Right lobe of liver (tissue), 4 donors: ENCODE data around the gene EVA1A.

Experiments used
- POLR2A ChIP-seq: fragments of 450-650 bp; IDR thresholded peaks from one replicate; pipeline ENCODE4 v1.6.1; 2017; ENCODE audit warnings: antibody characterized with exemption, mild to moderate bottlenecking
- TF ChIP-seq, protein P1 (sequence below), 4 donors: fragments of 200-600 bp in 3 of 4; fragments of 450-650 bp in 1 of 4; IDR thresholded peaks; one replicate each; pipeline versions ENCODE4 v1.5.1 to v1.8.0; 2016 to 2022; ENCODE audit warnings: antibody characterized with exemption in 4 of 4, mild to moderate bottlenecking in 2 of 4
- donor health status: DM: no; HTN: no; CAD: no.
- donor health status: DM: no; HTN: no; CAD: no.
- donor health status: DM: no; HTN: yes; CAD: no.

DNA sequence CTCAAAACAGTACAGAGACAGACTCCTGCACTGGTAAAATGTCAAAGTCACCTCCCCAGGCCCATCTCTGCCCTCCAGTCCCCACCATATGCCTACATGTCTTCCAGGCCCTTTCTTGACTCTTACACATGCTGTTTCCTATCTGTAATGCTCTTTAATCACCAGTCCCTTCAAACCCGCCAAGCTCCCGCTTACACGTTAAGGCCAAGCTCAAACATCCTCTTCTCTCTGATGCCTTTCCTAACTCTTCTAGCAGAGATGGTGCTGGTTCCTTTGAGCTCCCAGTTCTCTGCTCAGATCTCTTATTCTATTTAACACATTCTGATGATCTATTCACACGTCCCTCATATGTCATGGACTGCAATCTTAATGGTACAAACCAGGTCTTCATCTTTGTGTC lies 5.0 kb downstream of the EVA1A start:
- TF ChIP-seq, protein P1, sequence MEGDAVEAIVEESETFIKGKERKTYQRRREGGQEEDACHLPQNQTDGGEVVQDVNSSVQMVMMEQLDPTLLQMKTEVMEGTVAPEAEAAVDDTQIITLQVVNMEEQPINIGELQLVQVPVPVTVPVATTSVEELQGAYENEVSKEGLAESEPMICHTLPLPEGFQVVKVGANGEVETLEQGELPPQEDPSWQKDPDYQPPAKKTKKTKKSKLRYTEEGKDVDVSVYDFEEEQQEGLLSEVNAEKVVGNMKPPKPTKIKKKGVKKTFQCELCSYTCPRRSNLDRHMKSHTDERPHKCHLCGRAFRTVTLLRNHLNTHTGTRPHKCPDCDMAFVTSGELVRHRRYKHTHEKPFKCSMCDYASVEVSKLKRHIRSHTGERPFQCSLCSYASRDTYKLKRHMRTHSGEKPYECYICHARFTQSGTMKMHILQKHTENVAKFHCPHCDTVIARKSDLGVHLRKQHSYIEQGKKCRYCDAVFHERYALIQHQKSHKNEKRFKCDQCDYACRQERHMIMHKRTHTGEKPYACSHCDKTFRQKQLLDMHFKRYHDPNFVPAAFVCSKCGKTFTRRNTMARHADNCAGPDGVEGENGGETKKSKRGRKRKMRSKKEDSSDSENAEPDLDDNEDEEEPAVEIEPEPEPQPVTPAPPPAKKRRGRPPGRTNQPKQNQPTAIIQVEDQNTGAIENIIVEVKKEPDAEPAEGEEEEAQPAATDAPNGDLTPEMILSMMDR (IDR thresholded peaks at IDR 0.05), result no peak
- no peak for TF ChIP-seq POLR2A
